Neural cell (in vitro differentiated cells): ENCODE data around the gene QSOX1.

ENCODE experiments used
- EP300 ChIP-seq: fragments of 450-650 bp; conservative IDR thresholded peaks from 2 replicates; pipeline ENCODE4 v1.6.1; 2014; ENCODE audit warnings: antibody characterized with exemption, mild to moderate bottlenecking, moderate library complexity; ENCODE audit not compliant: poor library complexity, severe bottlenecking
- EZH2 ChIP-seq: fragments of 200-600, 300-800 bp; shearing (Covaris generic), sonication (generic); IDR thresholded peaks from 2 replicates; pipeline ENCODE4 v1.6.1; 2014; ENCODE audit warnings: antibody characterized with exemption, low read length, borderline replicate concordance, mild to moderate bottlenecking; ENCODE audit not compliant: insufficient read depth, poor library complexity, severe bottlenecking
- MXI1 ChIP-seq: fragments of 450-650 bp; conservative IDR thresholded peaks from 2 replicates; pipeline ENCODE4 v1.6.1; 2014; ENCODE audit warnings: antibody characterized with exemption, mild to moderate bottlenecking; ENCODE audit not compliant: poor library complexity, severe bottlenecking
- POLR2AphosphoS5 ChIP-seq: IDR thresholded peaks from 2 replicates; pipeline ENCODE4 v1.6.1; 2012
- RAD21 ChIP-seq: fragments of 450-650 bp; conservative IDR thresholded peaks from 2 replicates; pipeline ENCODE4 v1.6.1; 2014; ENCODE audit warnings: antibody characterized with exemption, mild to moderate bottlenecking, moderate library complexity
- TF ChIP-seq, protein P1 (sequence below): fragments of 450-650 bp; IDR thresholded peaks from 2 replicates; pipeline ENCODE4 v1.5.1; 2014; ENCODE audit warnings: antibody characterized with exemption, mild to moderate bottlenecking, moderate library complexity; ENCODE audit not compliant: poor library complexity, severe bottlenecking

DNA sequence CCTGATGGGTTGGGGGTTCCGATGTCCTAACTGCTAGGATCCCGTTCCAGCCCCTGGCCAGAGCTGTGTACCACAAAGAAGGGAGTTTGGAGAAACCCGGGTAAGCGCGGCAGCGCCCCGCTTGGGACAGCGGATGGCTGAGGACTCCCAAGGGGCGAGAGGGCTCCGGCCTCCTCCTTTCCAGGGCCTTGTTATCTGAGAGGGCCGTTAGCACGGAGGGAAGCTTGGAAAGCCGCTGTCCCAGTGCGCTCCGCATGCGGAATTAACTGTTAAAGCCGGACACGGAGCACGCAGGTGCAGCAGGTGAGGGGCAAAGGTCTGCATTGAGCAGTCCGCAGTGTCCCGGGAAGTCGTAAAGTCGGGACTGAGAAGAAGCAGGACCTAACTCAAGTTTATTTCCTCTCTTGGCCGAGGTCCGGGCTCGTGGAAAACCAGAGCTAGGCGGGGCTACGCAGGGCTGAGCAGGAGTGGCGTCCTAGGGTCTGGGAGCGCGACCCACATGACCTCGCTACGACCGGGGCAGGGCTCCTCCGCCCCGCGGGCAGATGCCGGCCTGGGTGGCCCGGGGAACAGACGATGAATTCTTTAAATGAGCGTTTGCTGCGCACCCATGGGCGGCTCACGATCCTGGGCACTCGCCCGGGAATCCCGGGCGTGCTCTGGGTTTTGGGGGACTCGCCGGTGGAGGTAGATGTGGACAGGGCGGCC lies 79.9 kb downstream of the QSOX1 start:
- TF ChIP-seq, protein P1, sequence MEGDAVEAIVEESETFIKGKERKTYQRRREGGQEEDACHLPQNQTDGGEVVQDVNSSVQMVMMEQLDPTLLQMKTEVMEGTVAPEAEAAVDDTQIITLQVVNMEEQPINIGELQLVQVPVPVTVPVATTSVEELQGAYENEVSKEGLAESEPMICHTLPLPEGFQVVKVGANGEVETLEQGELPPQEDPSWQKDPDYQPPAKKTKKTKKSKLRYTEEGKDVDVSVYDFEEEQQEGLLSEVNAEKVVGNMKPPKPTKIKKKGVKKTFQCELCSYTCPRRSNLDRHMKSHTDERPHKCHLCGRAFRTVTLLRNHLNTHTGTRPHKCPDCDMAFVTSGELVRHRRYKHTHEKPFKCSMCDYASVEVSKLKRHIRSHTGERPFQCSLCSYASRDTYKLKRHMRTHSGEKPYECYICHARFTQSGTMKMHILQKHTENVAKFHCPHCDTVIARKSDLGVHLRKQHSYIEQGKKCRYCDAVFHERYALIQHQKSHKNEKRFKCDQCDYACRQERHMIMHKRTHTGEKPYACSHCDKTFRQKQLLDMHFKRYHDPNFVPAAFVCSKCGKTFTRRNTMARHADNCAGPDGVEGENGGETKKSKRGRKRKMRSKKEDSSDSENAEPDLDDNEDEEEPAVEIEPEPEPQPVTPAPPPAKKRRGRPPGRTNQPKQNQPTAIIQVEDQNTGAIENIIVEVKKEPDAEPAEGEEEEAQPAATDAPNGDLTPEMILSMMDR, result no peak
- TF ChIP-seq POLR2AphosphoS5, result peak; percentile 27
- no peak for TF ChIP-seq EP300
- TF ChIP-seq EZH2, result peak; percentile 94
- no peak for TF ChIP-seq MXI1
- TF ChIP-seq RAD21, result no peak
